Activated CD4-positive, CD25-positive, alpha-beta regulatory T cell treated with anti-CD3 and anti-CD28 coated beads, Interleukin-2, amount 50 U/mL, for 72 hours (primary cell): Measurements from ENCODE around the gene ZBTB33.

Experiments used
- DNase-seq: peaks from one replicate; pipeline ENCODE4 v3.0.0; 2021

The ZBTB33 gene

GRCh38 chrX:120269373-120270035 is 18.9 kb downstream of the ZBTB33 start:
- no peak for DNase-seq

GRCh38 chrX:120270567-120270966 is 20.0 kb downstream of the ZBTB33 start:
- DNase-seq = no peak

- DNase-seq = no peak
Measured at GRCh38 chrX:120271218-120271617, 20.6 kb downstream of the ZBTB33 start.

GRCh38 chrX:120274145-120274544 is 23.5 kb downstream of the ZBTB33 start:
- DNase-seq = no peak

GRCh38 chrX:120274958-120275357 is 24.3 kb downstream of the ZBTB33 start:
- no peak for DNase-seq

- DNase-seq = no peak
Measured at GRCh38 chrX:120281021-120281624, 30.5 kb downstream of the ZBTB33 start.

GRCh38 chrX:120281761-120282160 is 31.1 kb downstream of the ZBTB33 start:
- DNase-seq = no peak

- no peak for DNase-seq
Measured at GRCh38 chrX:120282697-120283096, 32.1 kb downstream of the ZBTB33 start.

- DNase-seq = no peak
Measured at GRCh38 chrX:120286733-120287512, 36.3 kb downstream of the ZBTB33 start.

GRCh38 chrX:120287513-120288112 is 37.0 kb downstream of the ZBTB33 start:
- DNase-seq = no peak

- no peak for DNase-seq
Measured at GRCh38 chrX:120290107-120290506, 39.5 kb downstream of the ZBTB33 start.

GRCh38 chrX:120291211-120291610 is 40.6 kb downstream of the ZBTB33 start:
- DNase-seq = no peak

- no peak for DNase-seq
Measured at GRCh38 chrX:120293015-120293414, 42.4 kb downstream of the ZBTB33 start.

GRCh38 chrX:120294651-120295050 is 44.0 kb downstream of the ZBTB33 start:
- no peak for DNase-seq

GRCh38 chrX:120297923-120298322 is 47.3 kb downstream of the ZBTB33 start:
- DNase-seq = no peak

GRCh38 chrX:120299928-120300327 is 49.3 kb downstream of the ZBTB33 start:
- no peak for DNase-seq

- no peak for DNase-seq
Measured at GRCh38 chrX:120301497-120301896, 50.9 kb downstream of the ZBTB33 start.

- no peak for DNase-seq
Measured at GRCh38 chrX:120301960-120302359, 51.3 kb downstream of the ZBTB33 start.

GRCh38 chrX:120302434-120302833 is 51.8 kb downstream of the ZBTB33 start:
- DNase-seq = no peak

GRCh38 chrX:120304256-120304655 is 53.6 kb downstream of the ZBTB33 start:
- DNase-seq = no peak

- DNase-seq = no peak
Measured at GRCh38 chrX:120305531-120306141, 55.0 kb downstream of the ZBTB33 start.

- no peak for DNase-seq
Measured at GRCh38 chrX:120306630-120307029, 56.0 kb downstream of the ZBTB33 start.
